ENCODE measurements around the gene TMEM30B. TPM values are rescaled to one million over a fixed set of nuclear protein-coding genes. Genes with fewer than 3 reads are reported as not detected.

TMEM30B gene
- total and polyA plus RNA-seq, 4 donors: 3.0 to 7.4 (median 5.6) TPM

GRCh38 chr14:61227884-61228591, 53.1 kb downstream of the TMEM30B start:
- Histone ChIP-seq H3K27ac (ENCODE audit: low read depth in 1 of 2, low read length in 2 of 2) (no peak overlapping the region), H3K4me3 (ENCODE audit: low read depth in 1 of 3, low read length in 3 of 3) (no peak overlapping the region), H3K4me1 (ENCODE audit: control insufficient read depth in 4 of 4, insufficient read depth in 4 of 4, low read length in 3 of 4) (no peaks in the 10 kb centered on the region), H3K27me3 (ENCODE audit: control insufficient read depth in 4 of 4, insufficient read depth in 4 of 4, low read length in 3 of 4) (no peaks in the 10 kb centered on the region), H3K36me3 (ENCODE audit: control insufficient read depth in 4 of 4, insufficient read depth in 3 of 4, low read depth in 1 of 4, low read length in 3 of 4) (no peaks in the 10 kb centered on the region), H3K9me3 (ENCODE audit: control insufficient read depth in 4 of 4, low read length in 3 of 4) (no peaks in the 10 kb centered on the region), H3K9ac (ENCODE audit: low read depth in 1 of 2, low read length in 2 of 2) (no peak overlapping the region)
- no peak for DNase-seq (ENCODE audit: low spot score)
- 85% methylated on average over 6 of the region's 6 CpGs for WGBS
- TF ChIP-seq TAF1 (conservative IDR thresholded peaks at IDR 0.05) (no peak), CTCF (IDR thresholded peaks at IDR 0.05; ENCODE audit: low read depth, low read length, missing input control) (no peak), REST (IDR thresholded peaks at IDR 0.05) (no peak), RXRA (IDR thresholded peaks at IDR 0.05) (no peak), MAX (IDR thresholded peaks at IDR 0.05) (no peak), SP1 (IDR thresholded peaks at IDR 0.05) (no peak), HNF4G (IDR thresholded peaks at IDR 0.05) (no peak), ZBTB33 (IDR thresholded peaks at IDR 0.05) (no peak), JUND (IDR thresholded peaks at IDR 0.05) (no peak), EGR1 (IDR thresholded peaks at IDR 0.05; ENCODE audit: low read depth in 2 of 2) (no peak), YY1 (IDR thresholded peaks at IDR 0.05) (no peak), RAD21 (IDR thresholded peaks at IDR 0.05) (no peak), FOXA1 (IDR thresholded peaks at IDR 0.05) (no peak), ATF3 (IDR thresholded peaks at IDR 0.05) (no peak), FOXA2 (IDR thresholded peaks at IDR 0.05) (no peak)

Other genes starting within 250 kb of the TMEM30B start
- 10 to 100 TPM in 1 of 2 donors, 1 to 10 TPM in 1; 9.3 to 13.7 TPM for gene PRKCH, start 40.2 kb upstream of the TMEM30B start, total RNA-seq
- 1 to 10 TPM; 3.9 to 4.7 TPM for gene PRKCH, start 40.2 kb upstream of the TMEM30B start, polyA plus RNA-seq